Hematopoietic multipotent progenitor cell treated with erythropoietin and hydrocortisone succinate and interleukin-3 and kit ligand, for 6 days (in vitro differentiated cells): ENCODE data around the gene MACO1.
A peak's percentile ranks its signal among the peaks of the same experiment; 100 is the strongest.
"Not testable (repeated sequence)": the region's sequence is repeated elsewhere in the genome, so short reads cannot be mapped to it uniquely, and the experiment has no call there.

Source experiments
- DNase-seq: peaks from one replicate; pipeline ENCODE4 v3.0.0-alpha.2; 2015

Gene MACO1

GRCh38 chr1:25458541-25459298 is 28.0 kb downstream of the MACO1 start:
- no peak for DNase-seq

GRCh38 chr1:25460020-25460419 is 29.3 kb downstream of the MACO1 start:
- no peak for DNase-seq

- not testable (repeated sequence) for DNase-seq
These were observed 30.1 kb downstream of the MACO1 start for GRCh38 chr1:25460816-25461215.

GRCh38 chr1:25461849-25462248 is 31.2 kb downstream of the MACO1 start:
- DNase-seq: peak; percentile 51

- no peak for DNase-seq
These were observed 32.0 kb downstream of the MACO1 start for GRCh38 chr1:25462732-25463131.

GRCh38 chr1:25467193-25467592 is 36.5 kb downstream of the MACO1 start:
- DNase-seq: peak; percentile 30

GRCh38 chr1:25467616-25468015 is 36.9 kb downstream of the MACO1 start:
- DNase-seq: peak; percentile 47

- DNase-seq: peak; percentile 79
These were observed 37.3 kb downstream of the MACO1 start for GRCh38 chr1:25468033-25468432.

- no peak for DNase-seq
These were observed 38.5 kb downstream of the MACO1 start for GRCh38 chr1:25469177-25469576.

GRCh38 chr1:25472471-25472870 is 41.8 kb downstream of the MACO1 start:
- DNase-seq: no peak

GRCh38 chr1:25473653-25474225 is 43.0 kb downstream of the MACO1 start:
- DNase-seq: no peak

- DNase-seq: no peak
These were observed 43.8 kb downstream of the MACO1 start for GRCh38 chr1:25474439-25475047.

GRCh38 chr1:25476186-25477097 is 45.7 kb downstream of the MACO1 start:
- no peak for DNase-seq

- DNase-seq: peak; percentile 75
These were observed 46.8 kb downstream of the MACO1 start for GRCh38 chr1:25477448-25478034.

- no peak for DNase-seq
These were observed 47.9 kb downstream of the MACO1 start for GRCh38 chr1:25478633-25479032.

GRCh38 chr1:25481625-25482024 is 50.9 kb downstream of the MACO1 start:
- DNase-seq: no peak

- DNase-seq: no peak
These were observed 51.5 kb downstream of the MACO1 start for GRCh38 chr1:25482211-25482610.

GRCh38 chr1:25484096-25484495 is 53.4 kb downstream of the MACO1 start:
- no peak for DNase-seq

- no peak for DNase-seq
These were observed 53.8 kb downstream of the MACO1 start for GRCh38 chr1:25484533-25484932.

GRCh38 chr1:25485536-25486411 is 55.1 kb downstream of the MACO1 start:
- peak; percentile 55 for DNase-seq

GRCh38 chr1:25486602-25487001 is 55.9 kb downstream of the MACO1 start:
- DNase-seq: peak; percentile 38

GRCh38 chr1:25487628-25488027 is 56.9 kb downstream of the MACO1 start:
- peak; percentile 58 for DNase-seq
